DOHH2 (cell line): ENCODE measurements around the gene LRRC8D.

Source experiments
- H3F3A ChIP-seq: fragments of 200-600 bp; sonication (generic), shearing (Covaris generic); 2 replicates; pipeline ENCODE4 v1.6.0; 2016; ENCODE audit warnings: antibody characterized with exemption, mild to moderate bottlenecking; ENCODE audit not compliant: control insufficient read depth, insufficient read depth
- H3K27ac ChIP-seq: fragments of 200-600 bp; sonication (generic); 2 replicates; pipeline ENCODE4 v1.5.1; 2014; ENCODE audit warnings: low read depth, mild to moderate bottlenecking, low read length, moderate library complexity
- H3K27me3 ChIP-seq: fragments of 200-600 bp; sonication (generic); 2 replicates; pipeline ENCODE4 v1.6.1; 2014; ENCODE audit warnings: mild to moderate bottlenecking, low read length, mixed read lengths; ENCODE audit not compliant: control insufficient read depth
- H3K36me3 ChIP-seq: fragments of 200-600 bp; sonication (generic); 2 replicates; pipeline ENCODE4 v1.6.1; 2014; ENCODE audit warnings: mild to moderate bottlenecking, low read length, moderate library complexity, mixed read lengths; ENCODE audit not compliant: control insufficient read depth
- H3K4me1 ChIP-seq: fragments of 200-600 bp; sonication (generic); 2 replicates; pipeline ENCODE4 v1.6.1; 2014; ENCODE audit warnings: mild to moderate bottlenecking, low read length, mixed read lengths; ENCODE audit not compliant: control insufficient read depth
- H3K4me2 ChIP-seq: fragments of 200-600 bp; sonication (generic); 2 replicates; pipeline ENCODE4 v1.6.0; 2014; ENCODE audit warnings: mild to moderate bottlenecking, low read length, moderate library complexity
- H3K4me3 ChIP-seq: fragments of 200-600 bp; sonication (generic); 2 replicates; pipeline ENCODE4 v1.5.1; 2014; ENCODE audit warnings: mild to moderate bottlenecking, low read length, mixed read lengths
- H3K79me2 ChIP-seq: fragments of 200-600 bp; sonication (generic); 2 replicates; pipeline ENCODE4 v1.6.1; 2014; ENCODE audit warnings: mild to moderate bottlenecking, low read length, mixed read lengths; ENCODE audit not compliant: control insufficient read depth
- H3K9me2 ChIP-seq: fragments of 200-600 bp; sonication (generic); replicated peaks from 2 replicates; pipeline ENCODE4 v1.6.1; 2014; ENCODE audit warnings: mild to moderate bottlenecking, low read length, mixed read lengths; ENCODE audit not compliant: control insufficient read depth
- H3K9me3 ChIP-seq: fragments of 200-600 bp; sonication (generic); 2 replicates; pipeline ENCODE4 v1.6.1; 2014; ENCODE audit warnings: antibody characterized with exemption, low read length, mixed read lengths; ENCODE audit not compliant: control insufficient read depth, insufficient read depth
- H4K20me1 ChIP-seq: fragments of 200-600 bp; sonication (generic); 2 replicates; pipeline ENCODE4 v1.6.0; 2014; ENCODE audit warnings: low read depth, mild to moderate bottlenecking, antibody characterized with exemption, low read length, moderate library complexity; ENCODE audit not compliant: control insufficient read depth, insufficient read depth
- CTCF ChIP-seq: fragments of 200-600 bp; sonication (generic); IDR thresholded peaks from one replicate; pipeline ENCODE4 v1.5.1; 2014; ENCODE audit warnings: antibody characterized with exemption, mild to moderate bottlenecking, low read depth, low read length; ENCODE audit not compliant: poor library complexity, severe bottlenecking
- EZH2phosphoT487 ChIP-seq: fragments of 200-600 bp; sonication (generic); IDR thresholded peaks from 2 replicates; pipeline ENCODE4 v1.6.1; 2017; ENCODE audit warnings: borderline replicate concordance, mild to moderate bottlenecking, antibody characterized with exemption, low read length, moderate library complexity, mixed read lengths

Gene LRRC8D

GRCh38 chr1:89939693-89940438 lies 119.0 kb downstream of the LRRC8D start:
- no peaks in the 10 kb centered on the region for H3F3A ChIP-seq
- H3K79me2 ChIP-seq: no peaks in the 10 kb centered on the region
- peaks cover 4% of the 10 kb centered on the region; the same call in 1 of the 2 replicates for H3K4me1 ChIP-seq
- TF ChIP-seq CTCF (no peak), EZH2phosphoT487 (no peak)
- no peaks in the 10 kb centered on the region for H3K9me2 ChIP-seq
- no peaks in the 10 kb centered on the region for H3K9me3 ChIP-seq
- H3K4me2 ChIP-seq: no peak overlapping the region
- no peaks in the 10 kb centered on the region for H3K27me3 ChIP-seq
- H4K20me1 ChIP-seq: no peaks in the 10 kb centered on the region
- H3K27ac ChIP-seq: no peak overlapping the region
- 0 out of 2 replicates have a peak, but pooled peaks cover 4% of the 10 kb centered on the region for H3K36me3 ChIP-seq
- no peak overlapping the region for H3K4me3 ChIP-seq

- Histone ChIP-seq H3K36me3 (no peaks in the 10 kb centered on the region), H3K4me3 (no peak overlapping the region), H3K4me2 (no peak overlapping the region), H3K9me3 (no peaks in the 10 kb centered on the region), H3K27ac (no peak overlapping the region), H3F3A (no peaks in the 10 kb centered on the region), H4K20me1 (no peaks in the 10 kb centered on the region), H3K79me2 (no peaks in the 10 kb centered on the region), H3K9me2 (no peaks in the 10 kb centered on the region), H3K27me3 (no peaks in the 10 kb centered on the region), H3K4me1 (peaks cover 14% of the 10 kb centered on the region)
- TF ChIP-seq CTCF (no peak), EZH2phosphoT487 (no peak)
Measured at GRCh38 chr1:89941110-89941766, 120.4 kb downstream of the LRRC8D start.

GRCh38 chr1:89942014-89942413 lies 121.2 kb downstream of the LRRC8D start:
- H3K27me3 ChIP-seq: no peaks in the 10 kb centered on the region
- no peak overlapping the region for H3K4me2 ChIP-seq
- no peak overlapping the region for H3K27ac ChIP-seq
- TF ChIP-seq CTCF (no peak), EZH2phosphoT487 (no peak)
- H3K9me2 ChIP-seq: no peaks in the 10 kb centered on the region
- no peaks in the 10 kb centered on the region for H4K20me1 ChIP-seq
- no peak overlapping the region for H3K4me3 ChIP-seq
- H3F3A ChIP-seq: no peaks in the 10 kb centered on the region
- no peaks in the 10 kb centered on the region for H3K36me3 ChIP-seq
- H3K4me1 ChIP-seq: peaks cover 14% of the 10 kb centered on the region
- no peaks in the 10 kb centered on the region for H3K9me3 ChIP-seq
- H3K79me2 ChIP-seq: no peaks in the 10 kb centered on the region
